ENCODE data around the gene VN1R2.
"Not testable (repeated sequence)": the region's sequence is repeated elsewhere in the genome, so short reads cannot be mapped to it uniquely, and the experiment has no call there.

VN1R2 gene

DNA sequence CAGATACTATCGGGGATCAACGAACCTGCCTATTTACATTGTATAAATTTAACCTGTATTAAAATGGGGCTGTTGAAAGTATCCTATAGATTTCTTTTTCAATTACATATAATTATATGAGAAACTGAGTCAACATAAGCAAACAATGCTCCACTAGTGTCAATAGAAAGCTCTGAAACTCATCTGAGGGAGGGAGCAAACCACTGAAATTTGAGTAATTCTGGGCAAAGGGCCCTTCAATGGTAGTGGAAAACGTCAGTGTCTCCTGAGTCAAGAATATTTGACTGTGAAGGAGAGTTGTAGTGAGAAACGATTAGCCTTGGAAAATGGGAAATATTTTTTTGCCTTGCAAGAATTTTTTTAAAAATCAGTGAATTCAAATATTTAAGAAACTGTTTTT is 27.0 kb downstream of the VN1R2 start:
- H3K27me3 Mint-ChIP-seq, result peaks cover 0 to 5% of the 10 kb centered on the region in 2 donors
- DNase-seq (no peak), ATAC-seq (replicated peaks) (no peak)
- H3K27ac Mint-ChIP-seq, result no peak overlapping the region
- H3K4me3 Mint-ChIP-seq, result no peak overlapping the region
- H3K9me3 Mint-ChIP-seq, result peaks cover 0 to 5% of the 10 kb centered on the region in 2 donors
- no peaks in the 10 kb centered on the region for H3K4me1 Mint-ChIP-seq
- no peaks in the 10 kb centered on the region for H3K36me3 Mint-ChIP-seq

GRCh38 chr19:53290758-53291549 is 32.9 kb downstream of the VN1R2 start:
- Mint-ChIP-seq H3K4me1 (no peaks in the 10 kb centered on the region), H3K27ac (no peak overlapping the region), H3K27me3 (no peaks in the 10 kb centered on the region), H3K4me3 (no peak overlapping the region), H3K9me3 (peaks cover 15 to 21% of the 10 kb centered on the region in 2 donors), H3K36me3 (peaks cover 0 to 2% of the 10 kb centered on the region in 2 donors)
- ATAC-seq (replicated peaks) (no peak), DNase-seq (no peak)

GRCh38 chr19:53294786-53295441 is 36.8 kb downstream of the VN1R2 start:
- ATAC-seq (replicated peaks) (no peak), DNase-seq (no peak)
- peaks cover 3 to 6% of the 10 kb centered on the region in 2 donors for H3K27me3 Mint-ChIP-seq
- H3K4me3 Mint-ChIP-seq, result no peak overlapping the region
- H3K4me1 Mint-ChIP-seq, result no peaks in the 10 kb centered on the region
- peaks cover 0 to 5% of the 10 kb centered on the region in 2 donors for H3K36me3 Mint-ChIP-seq
- no peak overlapping the region for H3K27ac Mint-ChIP-seq
- peaks cover 25 to 27% of the 10 kb centered on the region in 2 donors for H3K9me3 Mint-ChIP-seq

DNA sequence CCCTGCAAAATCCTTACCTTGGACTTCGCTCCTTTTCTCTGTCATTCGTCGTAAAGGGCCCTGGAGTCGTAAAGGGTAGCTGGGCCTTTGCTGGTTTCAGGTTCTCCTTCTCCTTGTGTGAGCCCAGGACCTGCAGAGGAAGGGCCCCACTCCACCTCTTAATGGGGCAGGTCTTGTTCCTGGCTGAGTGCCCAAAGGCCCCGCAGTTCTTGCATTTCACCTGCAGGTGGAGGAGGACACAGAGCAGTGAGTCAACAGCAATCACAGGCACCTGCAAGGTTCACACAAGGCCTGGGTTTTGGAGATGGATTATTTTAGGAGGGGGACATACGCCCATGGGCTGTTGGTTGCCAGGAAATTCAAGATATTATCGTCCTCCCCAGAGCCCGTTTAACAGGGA is 43.2 kb downstream of the VN1R2 start:
- not testable (repeated sequence) for H3K4me1 Mint-ChIP-seq, H3K4me3 Mint-ChIP-seq, H3K27ac Mint-ChIP-seq, DNase-seq, H3K36me3 Mint-ChIP-seq
- Mint-ChIP-seq H3K9me3 (peaks cover 6 to 11% of the 10 kb centered on the region in 2 donors), H3K27me3 (peaks cover 11 to 32% of the 10 kb centered on the region in 2 donors)
- ATAC-seq (replicated peaks), result peak; percentile 41 to 58

GRCh38 chr19:53308339-53308811 is 50.3 kb downstream of the VN1R2 start:
- no peak for DNase-seq
- Mint-ChIP-seq H3K9me3 (peaks cover 7 to 24% of the 10 kb centered on the region in 2 donors), H3K4me1 (peaks cover 0 to 4% of the 10 kb centered on the region in 2 donors), H3K4me3 (peak overlapping the region in 1 of 2 donors; percentile 6), H3K27me3 (peaks cover 46 to 51% of the 10 kb centered on the region in 2 donors), H3K27ac (no peak overlapping the region), H3K36me3 (peaks cover 0 to 3% of the 10 kb centered on the region in 2 donors)
- peak in 1 of 2 donors; percentile 42 for ATAC-seq (replicated peaks)

Measured in stimulated activated naive B cell treated with anti-CD40 and anti-IgM and Interleukin-4, amounts not matched to agents 10 μg/mL and 1 μg/mL and 100 μg/mL, for 72 hours (primary cell).